Measurements from ENCODE around the gene ADAMTS19.
"Not testable (repeated sequence)": the region's sequence is repeated elsewhere in the genome, so short reads cannot be mapped to it uniquely, and the experiment has no call there.

ADAMTS19 gene

GRCh38 chr5:129474544-129474943 is 14.4 kb downstream of the ADAMTS19 start:
- no peak for DNase-seq

DNA sequence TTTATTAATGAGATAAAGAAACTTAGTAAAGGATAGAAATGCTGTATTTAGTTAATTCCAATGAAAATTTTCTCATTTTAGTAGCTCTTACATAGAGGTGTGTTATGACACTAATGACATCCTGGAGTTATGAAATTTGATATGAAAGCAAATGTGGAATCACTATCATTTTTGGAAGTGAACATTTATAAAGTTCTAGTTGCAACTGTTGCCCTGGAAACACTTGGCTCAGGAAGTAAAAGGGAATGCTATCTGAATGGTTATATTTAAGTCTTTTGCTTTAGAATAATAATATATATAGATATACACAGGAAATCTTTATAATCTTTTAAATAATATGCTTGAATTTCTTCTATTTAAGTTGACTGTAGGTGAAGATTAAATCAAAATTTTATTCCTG is 16.7 kb downstream of the ADAMTS19 start:
- DNase-seq = no peak

DNA sequence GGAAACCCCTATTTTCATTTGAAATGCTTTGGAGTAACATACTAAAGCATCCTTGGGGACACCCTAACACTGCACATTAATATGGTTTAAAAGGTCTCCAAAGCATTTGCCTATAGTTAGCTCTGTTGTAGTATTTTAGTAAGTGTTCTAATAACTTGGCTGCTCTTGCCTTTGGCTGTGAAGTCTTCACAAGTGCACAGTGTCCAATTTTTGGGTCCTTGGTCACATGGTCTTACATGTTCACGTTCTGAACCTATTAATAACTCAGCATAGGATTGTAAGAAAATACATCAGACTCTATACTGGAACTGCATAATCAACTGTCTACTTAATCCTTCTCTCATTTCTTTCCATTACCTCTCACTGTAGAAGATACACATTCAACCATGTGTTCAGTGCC is 17.4 kb downstream of the ADAMTS19 start:
- DNase-seq = no peak

DNA sequence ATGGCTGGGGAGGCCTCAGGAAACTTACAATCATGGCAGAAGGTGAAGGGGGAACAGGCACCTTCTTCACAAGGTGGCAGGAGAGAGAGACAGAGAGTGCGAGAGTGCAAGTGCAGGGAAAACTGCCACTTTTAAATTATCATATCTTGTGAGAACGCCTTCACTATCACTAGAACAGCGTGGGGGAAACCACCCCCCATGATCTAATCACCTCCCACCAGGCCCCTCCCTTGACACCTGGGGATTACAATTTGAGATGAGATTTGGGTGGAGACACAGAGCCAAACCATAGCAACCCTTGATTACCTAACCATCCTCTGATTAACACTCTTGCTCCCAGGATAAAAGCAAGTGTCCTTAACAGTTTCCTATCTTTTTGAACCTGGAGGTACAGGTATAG is 21.1 kb downstream of the ADAMTS19 start:
- DNase-seq = no peak

DNA sequence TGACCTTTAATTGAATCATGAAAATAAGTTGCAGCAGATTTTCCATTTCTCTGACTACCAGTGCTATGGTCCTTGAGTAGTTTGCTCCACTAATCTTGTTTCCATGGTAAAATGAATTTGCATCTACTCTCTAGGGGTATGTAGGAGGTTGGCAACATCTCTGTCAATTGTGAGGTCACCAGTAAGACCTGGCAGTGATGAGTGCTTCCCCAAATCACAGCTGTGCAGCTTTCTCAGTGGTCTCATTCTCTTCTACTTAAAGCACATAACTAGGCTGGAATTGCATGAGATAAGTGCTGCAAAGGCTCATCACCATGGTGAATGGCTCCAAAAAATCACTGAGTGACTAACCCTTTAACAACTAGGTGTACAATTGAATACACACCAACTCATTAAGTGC is 36.3 kb downstream of the ADAMTS19 start:
- DNase-seq = no peak

GRCh38 chr5:129496864-129497595 is 36.9 kb downstream of the ADAMTS19 start:
- no peak for DNase-seq

DNA sequence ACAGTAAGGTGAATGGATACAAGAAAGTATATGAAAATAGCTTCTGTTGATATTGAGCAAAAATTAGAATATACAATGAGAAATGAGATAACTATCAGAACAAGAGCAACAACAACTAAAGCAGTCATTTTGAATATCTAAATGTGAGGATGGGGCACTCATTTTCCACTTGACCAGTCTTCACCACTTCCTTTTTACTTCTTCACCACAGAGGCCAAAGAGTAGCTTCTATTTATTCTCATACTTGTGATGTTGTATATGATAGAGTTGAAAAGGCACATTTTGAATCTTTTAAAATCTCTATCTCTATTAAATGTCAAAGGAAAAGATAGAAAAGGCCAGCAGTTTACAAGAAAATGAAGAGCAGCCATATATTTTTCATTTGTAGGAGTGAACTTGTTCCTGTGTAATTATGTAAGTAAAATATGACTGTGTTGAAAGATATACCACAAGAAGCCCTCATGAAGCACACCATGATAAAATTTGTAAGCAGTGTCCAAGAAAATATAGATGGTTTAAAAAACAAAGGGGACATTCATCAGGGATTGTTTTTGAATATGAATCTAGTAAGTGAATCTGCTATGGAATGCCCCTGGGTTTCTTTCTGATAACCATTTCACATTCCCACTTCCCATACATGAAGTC is 39.2 kb downstream of the ADAMTS19 start:
- no peak for DNase-seq

DNA sequence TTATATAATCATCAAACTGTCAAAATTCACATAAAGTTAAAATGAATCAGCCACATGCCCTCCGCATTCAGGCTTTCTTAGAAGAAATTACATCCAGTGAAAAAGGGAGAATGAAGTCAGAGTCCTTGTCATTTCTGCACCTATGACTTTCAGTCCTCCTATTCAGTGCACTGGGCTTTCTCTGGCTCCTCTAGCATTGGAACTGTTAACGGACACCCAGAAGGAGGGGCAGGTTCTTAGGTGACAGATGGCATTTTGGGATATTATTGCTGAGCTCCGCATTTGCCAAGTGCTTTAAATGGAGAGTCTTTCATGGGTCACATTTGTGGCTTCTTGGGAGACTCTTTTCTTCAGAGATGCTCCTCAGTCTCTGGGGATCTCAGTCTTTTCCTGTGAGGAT is 40.0 kb downstream of the ADAMTS19 start:
- no peak for DNase-seq

- DNase-seq = no peak
Observed at GRCh38 chr5:129506086-129506485, 46.0 kb downstream of the ADAMTS19 start.

DNA sequence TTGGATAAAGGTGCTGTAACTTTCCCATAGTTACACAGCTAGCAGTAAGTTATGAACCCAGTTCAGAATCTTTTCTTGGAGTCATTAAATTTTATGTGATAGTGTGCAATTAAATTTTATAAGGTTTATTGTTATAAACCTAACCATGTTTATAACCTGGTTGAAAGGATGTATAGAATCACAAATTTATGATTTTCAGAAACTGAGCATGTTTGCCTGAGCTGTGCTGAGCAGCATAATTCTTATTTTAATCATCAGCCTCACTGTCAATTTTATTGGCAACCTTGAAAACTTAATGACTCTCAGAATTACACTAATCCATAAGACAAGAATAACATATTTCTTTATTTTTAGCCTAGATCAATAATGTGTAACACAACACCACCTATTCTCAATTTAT is 46.9 kb downstream of the ADAMTS19 start:
- no peak for DNase-seq

DNA sequence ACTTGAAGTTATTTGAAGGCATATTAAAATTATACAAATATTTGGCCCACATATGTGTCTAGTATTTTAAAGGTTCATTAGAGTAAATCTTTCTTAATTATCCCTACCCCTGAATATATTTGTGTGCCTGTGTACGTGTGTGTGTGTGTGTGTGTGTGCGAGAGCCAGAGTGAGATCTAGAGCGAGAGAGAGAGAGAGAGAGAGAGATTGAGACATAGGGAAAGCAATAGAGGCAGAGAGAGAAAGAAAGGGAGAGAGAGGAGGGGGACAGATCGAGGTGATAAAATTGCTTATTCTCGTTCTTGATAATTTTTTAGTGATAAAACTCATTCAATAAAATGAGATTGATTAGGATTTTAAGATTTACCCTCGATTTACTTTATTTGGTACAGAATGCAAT is 47.4 kb downstream of the ADAMTS19 start:
- no peak for DNase-seq

DNA sequence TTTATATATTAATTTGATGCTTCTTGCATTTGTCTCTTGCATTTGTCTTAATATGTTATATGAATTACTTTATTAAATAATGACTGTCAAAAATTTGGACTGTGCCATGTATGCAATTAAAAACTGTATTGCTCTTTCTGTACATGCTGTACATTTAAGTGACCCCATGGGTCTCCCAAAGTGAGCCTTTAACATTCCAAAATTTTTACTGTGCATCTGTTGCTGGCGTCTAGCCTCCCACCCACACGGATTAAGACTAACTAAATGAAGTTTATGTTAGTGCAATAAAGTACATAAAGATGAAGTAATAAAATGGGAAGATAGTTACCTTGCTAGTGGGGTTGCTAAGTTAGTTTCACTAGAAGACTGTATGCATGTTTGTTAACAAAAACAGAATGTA is 48.5 kb downstream of the ADAMTS19 start:
- DNase-seq = no peak

- DNase-seq = no peak
Observed at GRCh38 chr5:129509363-129509975, 49.4 kb downstream of the ADAMTS19 start.

DNA sequence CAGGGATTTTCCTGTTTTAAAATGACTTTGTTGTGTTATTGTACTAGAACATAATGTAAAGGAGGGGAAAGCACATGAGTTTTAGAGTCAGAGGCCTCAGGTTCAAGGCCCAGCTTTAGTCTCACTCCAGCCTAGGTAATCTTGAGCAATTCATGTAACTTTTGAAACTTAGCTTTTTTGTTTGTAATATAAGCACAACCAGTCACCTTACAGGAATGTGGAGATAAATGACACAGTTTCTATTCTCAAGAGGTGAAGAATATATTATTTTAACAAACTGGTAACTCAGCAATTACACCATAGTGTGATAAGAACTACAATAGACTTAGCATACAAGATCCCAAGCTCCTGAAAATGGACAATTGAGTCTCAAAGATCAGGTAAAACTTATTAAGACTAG is 51.2 kb downstream of the ADAMTS19 start:
- DNase-seq = no peak

GRCh38 chr5:129541051-129541450 is 81.0 kb downstream of the ADAMTS19 start:
- no peak for DNase-seq

- no peak for DNase-seq
Observed at GRCh38 chr5:129541648-129542251, 81.7 kb downstream of the ADAMTS19 start.

GRCh38 chr5:129547137-129547536 is 87.0 kb downstream of the ADAMTS19 start:
- DNase-seq = no peak

- DNase-seq = no peak
Observed at GRCh38 chr5:129554134-129554904, 94.2 kb downstream of the ADAMTS19 start.

- DNase-seq = no peak
Observed at GRCh38 chr5:129563585-129563984, 103.5 kb downstream of the ADAMTS19 start.

GRCh38 chr5:129569295-129569694 is 109.2 kb downstream of the ADAMTS19 start:
- DNase-seq = no peak

GRCh38 chr5:129572060-129572459 is 112.0 kb downstream of the ADAMTS19 start:
- no peak for DNase-seq

- DNase-seq = not testable (repeated sequence)
Observed at GRCh38 chr5:129584496-129584895, 124.4 kb downstream of the ADAMTS19 start.

- DNase-seq = no peak
Observed at GRCh38 chr5:129591508-129592160, 131.5 kb downstream of the ADAMTS19 start.

Data from stimulated activated CD4-positive, alpha-beta T cell treated with anti-CD3 and anti-CD28 coated beads, Interleukin-2, amount 100 ng/mL, for 24 hours (primary cell).